Epidermal melanocyte (primary cell): Measurements from ENCODE around the gene L3MBTL2.
"Not testable (repeated sequence)": the region's sequence is repeated elsewhere in the genome, so short reads cannot be mapped to it uniquely, and the experiment has no call there.

ENCODE experiments used
- DNase-seq: peaks from one replicate; pipeline ENCODE4 v3.0.0; 2011; ENCODE audit warnings: low spot score; ENCODE audit not compliant: insufficient read length

Gene L3MBTL2

GRCh38 chr22:41240377-41241132 is 35.4 kb downstream of the L3MBTL2 start, which contains the start of gene CHADL:
TSS of gene CHADL (minus strand) at chr22:41240931. CDS start at chr22:41240881, 50 bp downstream.
- peak; percentile 96 for DNase-seq

GRCh38 chr22:41241133-41241676 is 36.1 kb downstream of the L3MBTL2 start:
- no peak for DNase-seq

- DNase-seq: no peak
These were observed 37.4 kb downstream of the L3MBTL2 start for GRCh38 chr22:41242396-41243117.

- DNase-seq: no peak
These were observed 38.2 kb downstream of the L3MBTL2 start for GRCh38 chr22:41243361-41243760.

- no peak for DNase-seq
These were observed 40.9 kb downstream of the L3MBTL2 start for GRCh38 chr22:41245917-41246499.

GRCh38 chr22:41247703-41248102 is 42.6 kb downstream of the L3MBTL2 start:
- DNase-seq: no peak

- no peak for DNase-seq
These were observed 43.2 kb downstream of the L3MBTL2 start for GRCh38 chr22:41248314-41248713.

- DNase-seq: no peak
These were observed 43.6 kb downstream of the L3MBTL2 start for GRCh38 chr22:41248758-41249157.

GRCh38 chr22:41249442-41249841 is 44.3 kb downstream of the L3MBTL2 start:
- no peak for DNase-seq

GRCh38 chr22:41250127-41250526 is 45.0 kb downstream of the L3MBTL2 start:
- no peak for DNase-seq

GRCh38 chr22:41252365-41252764 is 47.3 kb downstream of the L3MBTL2 start:
- DNase-seq: no peak

- no peak for DNase-seq
These were observed 49.1 kb downstream of the L3MBTL2 start for GRCh38 chr22:41254230-41254629.

GRCh38 chr22:41256254-41257253 is 51.4 kb downstream of the L3MBTL2 start:
- DNase-seq: no peak

- DNase-seq: no peak
These were observed 52.6 kb downstream of the L3MBTL2 start for GRCh38 chr22:41257696-41258095.

GRCh38 chr22:41259756-41260155 is 54.6 kb downstream of the L3MBTL2 start:
- DNase-seq: not testable (repeated sequence)

- DNase-seq: no peak
These were observed 55.8 kb downstream of the L3MBTL2 start for GRCh38 chr22:41260871-41261270.

- no peak for DNase-seq
These were observed 56.6 kb downstream of the L3MBTL2 start for GRCh38 chr22:41261541-41262249.

- no peak for DNase-seq
These were observed 57.2 kb downstream of the L3MBTL2 start for GRCh38 chr22:41262250-41262765.

- no peak for DNase-seq
These were observed 58.6 kb downstream of the L3MBTL2 start for GRCh38 chr22:41263704-41264103.

- no peak for DNase-seq
These were observed 59.4 kb downstream of the L3MBTL2 start for GRCh38 chr22:41264408-41264941.
